Endothelial cell of umbilical vein (primary cell): ENCODE results near the gene ZNF628. TPM values are rescaled to one million over a fixed set of nuclear protein-coding genes. Genes with fewer than 3 reads are reported as not detected.

Experiments used
- BruUV-seq: library from RNA; stranded (reverse); fragments of 400-500 nt; replicated peaks from 2 replicates; lab custom pipeline; 2021; lab: Mats Ljungman, UMichigan
- CTCF ChIA-PET: fragments of 300-600, 350-600 bp; sonication (Branson Sonifier 250); formaldehyde crosslinking; loops from one replicate; lab custom pipeline; 2021; ENCODE audit warnings: antibody characterized with exemption, inconsistent platforms; lab: Charles Lee
- POLR2A ChIA-PET: fragments of 300-600, 350-600 bp; sonication (Branson Sonifier 250); formaldehyde crosslinking; loops from one replicate; lab custom pipeline; 2021; ENCODE audit warnings: antibody characterized with exemption, inconsistent platforms; lab: Charles Lee
- DNase-seq: peaks from one replicate; pipeline ENCODE4 v3.0.0-alpha.2; 2011; ENCODE audit warnings: low read depth, low spot score
- FAIRE-seq: peaks from 2 replicates; lab custom pipeline; 2011; peaks lifted over from hg19 to GRCh38; lab: Jason Lieb, UNC
- H2AFZ ChIP-seq: 2 replicates; pipeline ENCODE4 v1.6.0; 2012; ENCODE audit warnings: low read depth, low read length, control low read depth, inconsistent platforms
- H3K27ac ChIP-seq: 2 replicates; pipeline ENCODE4 v1.5.1; 2011; ENCODE audit warnings: low read depth, mild to moderate bottlenecking, control low read depth, low read length, moderate library complexity; ENCODE audit not compliant: insufficient read depth
- H3K27me3 ChIP-seq, 2 experiments: 2 replicates each; pipeline versions ENCODE4 v1.6.0 to v1.6.1; 2011; ENCODE audit warnings: low read length in 2 of 2, mixed read lengths in 1 of 2; ENCODE audit not compliant: control insufficient read depth in 2 of 2, insufficient read depth in 2 of 2
- H3K36me3 ChIP-seq, 2 experiments: 2 replicates in 1 of 2; 3 replicates in 1 of 2; pipeline ENCODE4 v1.5.1; 2011; ENCODE audit warnings: low read length in 2 of 2, mild to moderate bottlenecking in 1 of 2, moderate library complexity in 1 of 2; ENCODE audit not compliant: control insufficient read depth in 2 of 2, insufficient read depth in 2 of 2; ENCODE audit errors: extremely low read depth in 1 of 2
- H3K4me1 ChIP-seq: 3 replicates; pipeline ENCODE4 v1.5.1; 2011; ENCODE audit warnings: mild to moderate bottlenecking, low read length; ENCODE audit not compliant: control insufficient read depth, insufficient read depth; ENCODE audit errors: extremely low read depth
- H3K4me2 ChIP-seq: 2 replicates; pipeline ENCODE4 v1.6.1; 2011; ENCODE audit warnings: low read length, control low read depth, mixed read lengths; ENCODE audit not compliant: insufficient read depth
- H3K4me3 ChIP-seq, 3 experiments: fragments of 200-600 bp in 1 of 3; sonication (generic), shearing (Covaris generic) in 1 of 3; replicated peaks in 1 of 3; 2 replicates each; pipeline ENCODE4 v1.5.1; 2011 to 2016; ENCODE audit warnings: control low read depth in 3 of 3, low read length in 3 of 3, mild to moderate bottlenecking in 2 of 3, inconsistent platforms in 1 of 3, low read depth in 1 of 3, moderate library complexity in 1 of 3; ENCODE audit not compliant: insufficient read depth in 1 of 3
- H3K79me2 ChIP-seq: 2 replicates; pipeline ENCODE4 v1.6.0; 2012; ENCODE audit warnings: low read length, inconsistent platforms; ENCODE audit not compliant: control insufficient read depth, insufficient read depth
- H3K9ac ChIP-seq: replicated peaks from 2 replicates; pipeline ENCODE3; 2011; ENCODE audit warnings: low read length, control low read depth; ENCODE audit not compliant: insufficient read depth; ENCODE audit errors: extremely low read depth
- H3K9me1 ChIP-seq: replicated peaks from 3 replicates; pipeline ENCODE4 v1.6.0; 2011; ENCODE audit warnings: mild to moderate bottlenecking, low read length; ENCODE audit not compliant: control insufficient read depth, insufficient read depth; ENCODE audit errors: extremely low read depth
- H3K9me3 ChIP-seq: replicated peaks from 2 replicates; pipeline ENCODE4 v1.5.1; 2012; ENCODE audit warnings: low read length, inconsistent platforms; ENCODE audit not compliant: control insufficient read depth, insufficient read depth
- H4K20me1 ChIP-seq: replicated peaks from 2 replicates; pipeline ENCODE3; 2011; ENCODE audit warnings: mild to moderate bottlenecking, low read length; ENCODE audit not compliant: control insufficient read depth, insufficient read depth; ENCODE audit errors: extremely low read depth
- CTCF ChIP-seq, 2 donors: IDR thresholded peaks; 1 replicate in 1 of 2; 2 replicates in 1 of 2; pipeline ENCODE4 v1.5.1; 2011; ENCODE audit warnings: low read length in 2 of 2, mild to moderate bottlenecking in 2 of 2, moderate library complexity in 2 of 2, control low read depth in 1 of 2, inconsistent platforms in 1 of 2, low read depth in 1 of 2; ENCODE audit not compliant: insufficient read depth in 1 of 2; ENCODE audit errors: extremely low read depth in 1 of 2
- EZH2 ChIP-seq: IDR thresholded peaks from 2 replicates; pipeline ENCODE4 v1.6.1; 2012; ENCODE audit warnings: borderline replicate concordance, low read depth, mild to moderate bottlenecking, moderate library complexity, low read length, inconsistent platforms; ENCODE audit not compliant: severe bottlenecking
- FOS ChIP-seq: IDR thresholded peaks from 2 replicates; pipeline ENCODE4 v1.6.1; 2011; ENCODE audit warnings: mild to moderate bottlenecking, low read length, moderate library complexity, borderline replicate concordance; ENCODE audit not compliant: insufficient read depth
- GATA2 ChIP-seq: IDR thresholded peaks from 2 replicates; pipeline ENCODE4 v1.7.0; 2011; ENCODE audit warnings: low read depth, mild to moderate bottlenecking, moderate library complexity, mixed read lengths, low read length; ENCODE audit not compliant: insufficient read length, insufficient read depth
- JUN ChIP-seq: IDR thresholded peaks from 2 replicates; pipeline ENCODE4 v1.6.1; 2011; ENCODE audit warnings: borderline replicate concordance, low read depth; ENCODE audit not compliant: insufficient read length, insufficient read depth
- MAX ChIP-seq: IDR thresholded peaks from 2 replicates; pipeline ENCODE4 v1.6.1; 2011; ENCODE audit not compliant: insufficient read depth, insufficient read length
- MYC ChIP-seq: IDR thresholded peaks from one replicate; pipeline ENCODE4 v1.6.1; 2011; ENCODE audit warnings: mild to moderate bottlenecking, low read depth, low read length
- POLR2A ChIP-seq: IDR thresholded peaks from 2 replicates; pipeline ENCODE4 v1.6.1; 2012; ENCODE audit warnings: low read depth, mild to moderate bottlenecking, control low read depth, low read length
- POLR2AphosphoS5 ChIP-seq: IDR thresholded peaks from 2 replicates; pipeline ENCODE4 v1.6.1; 2012; ENCODE audit warnings: low read depth, mild to moderate bottlenecking, control low read depth, low read length, moderate library complexity; ENCODE audit not compliant: insufficient read depth
- dilution Hi-C: fragments of 300-500 bp; cut with MboI; formaldehyde crosslinking; loops from one replicate; pipeline ENCODE4 v1.15.0; 2019; ENCODE audit warnings: low sequenced_read_pairs; ENCODE audit not compliant: extremely low pct_ligation_motif_present
- intact Hi-C: fragments of 100-400 bp; cut with micrococcal nuclease; formaldehyde crosslinking; loops from one replicate; pipeline ENCODE4 v1.10.0; 2022
- polyA plus RNA-seq, 4 experiments: library from polyadenylated mRNA; depleted of rRNA in 3 of 4; stranded (reverse) in 3 of 4; unstranded in 1 of 4; fragments of >200 nt; gene quantifications; 2 replicates each; pipeline versions ENCODE4 v1.2.1 to v1.2.3, GENCODE V29; 2011 to 2012; ENCODE audit warnings: missing spikeins in 1 of 4
- total RNA-seq: library from RNA; stranded (reverse); gene quantifications from 2 replicates; pipeline ENCODE4 v1.2.3, GENCODE V29; 2021

ZNF628 gene
- total and polyA plus RNA-seq, 2 donors (not counting 3 experiments of a cell fraction or from before 2014, with no cell fraction given), result 2.0 to 10.4 TPM

- intact Hi-C loops, result no loop called here
Observed at GRCh38 chr19:55479045-55479444, 2.6 kb downstream of the ZNF628 start.

More at GRCh38 chr19:55479045-55479444, 2.6 kb downstream of the ZNF628 start:
- Histone ChIP-seq H3K36me3 (peaks cover 0 to 3% of the 10 kb centered on the region in 2 experiments), H3K9me3 (no peaks in the 10 kb centered on the region), H4K20me1 (no peaks in the 10 kb centered on the region), H3K9ac (no peak overlapping the region), H3K4me3 (no peak overlapping the region), H3K4me1 (peaks cover 10% of the 10 kb centered on the region), H2AFZ (no peak overlapping the region), H3K4me2 (no peak overlapping the region), H3K79me2 (peaks cover 17% of the 10 kb centered on the region), H3K9me1 (no peaks in the 10 kb centered on the region), H3K27ac (no peak overlapping the region), H3K27me3 (no peaks in the 10 kb centered on the region)
- no peak for TF ChIP-seq GATA2
- no peak for TF ChIP-seq POLR2A
- no peak for TF ChIP-seq FOS
- TF ChIP-seq MAX, result no peak
- no peak for TF ChIP-seq POLR2AphosphoS5
- no peak for TF ChIP-seq EZH2
- no peak for TF ChIP-seq CTCF (IDR thresholded peaks at IDR 0.05; ENCODE audit: extremely low read depth in 1 of 2, insufficient read depth in 1 of 2, low read depth in 1 of 2, low read length in 2 of 2)
- no peak for TF ChIP-seq MYC
- TF ChIP-seq JUN, result no peak
- DNase-seq (no peak), FAIRE-seq (no peak)
- ChIA-PET CTCF (interaction anchor here (0.9 to 1.4 kb wide), 2 partner anchors 12 to 25 kb away, joined by 3 to 4 read pairs; no protein-coding TSS in a partner anchor), POLR2A (no interaction called here)
- BruUV-seq, result no TSS peak
- dilution Hi-C loops, result no loop called here
